Measurements from ENCODE around the gene MRC1. TPM values are rescaled to one million over a fixed set of nuclear protein-coding genes. Genes with fewer than 3 reads are reported as not detected.

Gene MRC1
- under 0.01 TPM in 1 of 2 replicates, not detected in the other for total RNA-seq

GRCh38 chr10:17808971-17809841 lies at the start of gene MRC1:
Gene MRC1, plus strand, starts transcription at chr10:17809348. Its CDS starts 118 bp downstream, at chr10:17809466.
- no peak within 1 kb of the TSS for H3K4me3 ChIP-seq (ENCODE audit: low read depth, low read length)
- no peak for DNase-seq (ENCODE audit: low read depth)
- TF ChIP-seq, protein P1, sequence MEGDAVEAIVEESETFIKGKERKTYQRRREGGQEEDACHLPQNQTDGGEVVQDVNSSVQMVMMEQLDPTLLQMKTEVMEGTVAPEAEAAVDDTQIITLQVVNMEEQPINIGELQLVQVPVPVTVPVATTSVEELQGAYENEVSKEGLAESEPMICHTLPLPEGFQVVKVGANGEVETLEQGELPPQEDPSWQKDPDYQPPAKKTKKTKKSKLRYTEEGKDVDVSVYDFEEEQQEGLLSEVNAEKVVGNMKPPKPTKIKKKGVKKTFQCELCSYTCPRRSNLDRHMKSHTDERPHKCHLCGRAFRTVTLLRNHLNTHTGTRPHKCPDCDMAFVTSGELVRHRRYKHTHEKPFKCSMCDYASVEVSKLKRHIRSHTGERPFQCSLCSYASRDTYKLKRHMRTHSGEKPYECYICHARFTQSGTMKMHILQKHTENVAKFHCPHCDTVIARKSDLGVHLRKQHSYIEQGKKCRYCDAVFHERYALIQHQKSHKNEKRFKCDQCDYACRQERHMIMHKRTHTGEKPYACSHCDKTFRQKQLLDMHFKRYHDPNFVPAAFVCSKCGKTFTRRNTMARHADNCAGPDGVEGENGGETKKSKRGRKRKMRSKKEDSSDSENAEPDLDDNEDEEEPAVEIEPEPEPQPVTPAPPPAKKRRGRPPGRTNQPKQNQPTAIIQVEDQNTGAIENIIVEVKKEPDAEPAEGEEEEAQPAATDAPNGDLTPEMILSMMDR (IDR thresholded peaks at IDR 0.05; ENCODE audit: insufficient read depth, low read depth, low read length): no peak

DNA sequence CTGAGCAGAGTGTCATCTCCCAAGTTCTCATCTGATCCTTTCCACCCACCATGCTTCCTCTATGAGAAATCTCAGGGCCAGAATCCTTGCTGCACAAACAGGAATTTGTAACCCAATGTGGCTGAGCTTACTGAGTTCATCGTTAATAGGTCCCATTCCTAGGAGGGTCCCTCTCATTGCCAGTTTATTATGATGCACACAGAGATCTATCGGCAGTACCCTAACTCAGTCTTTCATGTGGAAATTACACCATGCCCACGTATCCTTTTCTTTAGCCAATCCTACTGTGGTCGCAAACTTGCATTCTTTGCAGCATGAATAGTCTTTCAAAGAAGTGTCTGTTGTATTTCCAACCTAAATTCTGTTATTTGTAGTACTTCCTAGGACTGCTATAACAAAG lies 45.0 kb upstream of the MRC1 start:
- no peak overlapping the region for H3K4me3 ChIP-seq (ENCODE audit: low read depth, low read length)
- TF ChIP-seq, protein P1 (IDR thresholded peaks at IDR 0.05; ENCODE audit: insufficient read depth, low read depth, low read length): no peak
- no peak for DNase-seq (ENCODE audit: low read depth)

DNA sequence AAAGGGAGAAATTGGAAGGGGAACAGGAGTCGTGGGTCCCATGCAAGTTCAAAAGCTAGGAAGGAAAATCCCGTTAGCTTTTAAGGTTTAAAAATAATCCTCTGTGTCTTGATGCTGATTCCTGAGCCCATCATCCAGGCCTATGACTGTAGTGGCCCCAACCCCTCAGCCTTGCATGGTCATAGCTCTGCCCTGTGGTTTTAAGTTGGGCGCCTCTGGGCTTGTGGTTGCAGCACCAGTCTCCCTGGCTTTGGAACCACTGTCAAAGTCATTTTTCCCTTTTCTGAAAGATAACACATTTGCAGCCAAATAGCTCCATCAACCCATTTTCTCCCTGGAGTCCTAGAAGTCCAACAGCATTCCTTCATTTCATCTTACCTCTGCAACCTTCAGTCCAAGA lies 43.5 kb upstream of the MRC1 start:
- H3K4me3 ChIP-seq (ENCODE audit: low read depth, low read length): no peak overlapping the region
- DNase-seq (ENCODE audit: low read depth): no peak
- TF ChIP-seq, protein P1 (IDR thresholded peaks at IDR 0.05; ENCODE audit: insufficient read depth, low read depth, low read length): no peak

GRCh38 chr10:17766731-17767130 lies 42.4 kb upstream of the MRC1 start:
- no peak overlapping the region for H3K4me3 ChIP-seq (ENCODE audit: low read depth, low read length)
- TF ChIP-seq, protein P1 (IDR thresholded peaks at IDR 0.05; ENCODE audit: insufficient read depth, low read depth, low read length): no peak
- DNase-seq (ENCODE audit: low read depth): no peak

GRCh38 chr10:17768496-17768895 lies 40.7 kb upstream of the MRC1 start:
- TF ChIP-seq, protein P1 (IDR thresholded peaks at IDR 0.05; ENCODE audit: insufficient read depth, low read depth, low read length): no peak
- DNase-seq (ENCODE audit: low read depth): no peak
- H3K4me3 ChIP-seq (ENCODE audit: low read depth, low read length): no peak overlapping the region

DNA sequence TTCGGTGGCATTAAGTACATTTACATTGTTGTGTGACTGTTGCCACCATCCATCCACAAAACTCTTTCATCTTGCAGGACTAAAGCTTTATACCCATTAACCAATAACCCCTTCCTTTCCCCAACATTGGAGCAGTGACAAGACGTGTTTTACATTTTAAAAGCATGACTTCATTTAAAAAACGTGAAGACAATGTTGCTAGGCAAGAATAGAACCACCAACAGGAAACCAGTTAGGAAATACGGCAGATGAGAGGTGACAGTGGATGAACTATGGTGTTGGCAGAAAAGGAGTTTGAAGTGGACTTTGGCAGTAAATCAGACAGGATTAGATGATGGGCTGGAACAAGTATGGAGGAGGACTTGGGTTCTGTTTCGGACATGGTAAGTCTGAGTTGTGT lies 40.2 kb upstream of the MRC1 start:
- no peak overlapping the region for H3K4me3 ChIP-seq (ENCODE audit: low read depth, low read length)
- TF ChIP-seq, protein P1 (IDR thresholded peaks at IDR 0.05; ENCODE audit: insufficient read depth, low read depth, low read length): no peak
- DNase-seq (ENCODE audit: low read depth): no peak

Measured in fibroblast of villous mesenchyme (primary cell).